Measurements from ENCODE around the gene GATA3. TPM values are rescaled to one million over a fixed set of nuclear protein-coding genes. Genes with fewer than 3 reads are reported as not detected.

GATA3 gene
- 26.7 TPM for total RNA-seq

GRCh38 chr10:8054494-8055407 lies at the start of gene GATA3:
TSS of gene GATA3 (plus strand) at chr10:8054688. CDS start at chr10:8055656, 968 bp downstream.

Other genes with a start within 250 kb of the GATA3 start
- 3.9 TPM for gene TAF3, start 236.2 kb upstream of the GATA3 start, total RNA-seq